AG04450 (cell line): Measurements from ENCODE around the gene NDUFV3. TPM values are rescaled to one million over a fixed set of nuclear protein-coding genes. Genes with fewer than 3 reads are reported as not detected.

Source experiments
- CTCF ChIA-PET: fragments of 300-600, 350-600 bp; formaldehyde crosslinking; extraction: SDS; loops from one replicate; lab custom pipeline; 2022; ENCODE audit warnings: antibody characterized with exemption, inconsistent platforms; lab: Charles Lee
- POLR2A ChIA-PET: fragments of 350-600 bp; formaldehyde crosslinking; extraction: SDS; loops from one replicate; lab custom pipeline; 2021; ENCODE audit warnings: antibody characterized with exemption, inconsistent platforms; lab: Yijun Ruan, JAX
- DNase-seq: peaks from one replicate; pipeline ENCODE4 v3.0.0-alpha.2; 2011; ENCODE audit warnings: low read depth, low spot score
- H3K27ac ChIP-seq: one replicate; pipeline ENCODE4 v1.5.1; 2012; ENCODE audit warnings: low read depth, low read length, control low read depth
- H3K27me3 ChIP-seq: one replicate; pipeline ENCODE4 v1.6.0; 2012; ENCODE audit warnings: low read length; ENCODE audit not compliant: control insufficient read depth, insufficient read depth
- H3K4me3 ChIP-seq: 2 replicates; pipeline ENCODE4 v1.5.1; 2011; ENCODE audit warnings: mild to moderate bottlenecking, low read depth, low read length, control low read depth
- H3K9me3 ChIP-seq: 2 replicates; pipeline ENCODE4 v1.5.1; 2012; ENCODE audit warnings: low read length; ENCODE audit not compliant: control insufficient read depth, insufficient read depth
- CTCF ChIP-seq: IDR thresholded peaks from 2 replicates; pipeline ENCODE4 v1.5.1; 2011; ENCODE audit warnings: low read depth, low read length, control low read depth, inconsistent platforms
- polyA plus RNA-seq: library from polyadenylated mRNA; depleted of rRNA; stranded (reverse); fragments of >200 nt; gene quantifications from 2 replicates; pipeline ENCODE4 v1.2.3, GENCODE V29; 2011

The NDUFV3 gene
- polyA plus RNA-seq, 1 experiment = 25.9 TPM

- H3K27ac ChIP-seq = no peak overlapping the region
- no peak for DNase-seq
- no peak overlapping the region for H3K4me3 ChIP-seq
- POLR2A ChIA-PET = no interaction called here
- CTCF ChIA-PET = interaction anchor here (0.9 kb wide), 1 partner anchor 23 kb away, joined by 3 read pairs; no protein-coding TSS in a partner anchor
- no peaks in the 10 kb centered on the region for H3K27me3 ChIP-seq
- H3K9me3 ChIP-seq = no peaks in the 10 kb centered on the region; the same call in 1 of the 2 replicates
- no peak for TF ChIP-seq CTCF
Measured at GRCh38 chr21:42849759-42850412, 43.2 kb upstream of the NDUFV3 start.

DNA sequence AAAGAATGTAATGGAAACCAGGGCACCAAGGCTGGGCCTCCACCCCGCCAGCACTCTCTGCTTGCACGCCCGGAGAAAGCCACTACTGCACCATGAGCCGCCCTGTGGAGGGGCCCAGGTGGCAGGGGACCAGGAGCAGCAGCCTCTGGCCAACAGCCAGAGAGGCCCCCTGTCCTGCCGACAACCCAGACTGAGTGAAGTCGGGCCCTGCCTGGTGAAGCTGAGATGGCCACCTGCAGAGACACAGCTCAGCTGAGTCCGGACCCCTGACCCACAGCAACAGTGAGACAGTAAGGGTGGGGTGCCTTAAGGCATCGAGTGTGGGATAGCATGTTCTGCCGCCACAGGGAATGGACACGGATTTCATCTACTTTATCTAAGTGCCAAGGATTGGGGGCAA, 42.6 kb upstream of the NDUFV3 start:
- CTCF ChIA-PET = interaction anchor here (0.9 kb wide), 1 partner anchor 22 kb away, joined by 3 read pairs; no protein-coding TSS in a partner anchor
- no peak for DNase-seq
- TF ChIP-seq CTCF = no peak
- no peak overlapping the region for H3K27ac ChIP-seq
- H3K9me3 ChIP-seq = no peaks in the 10 kb centered on the region; the same call in 1 of the 2 replicates
- H3K27me3 ChIP-seq = no peaks in the 10 kb centered on the region
- H3K4me3 ChIP-seq = no peak overlapping the region
- POLR2A ChIA-PET = no interaction called here

DNA sequence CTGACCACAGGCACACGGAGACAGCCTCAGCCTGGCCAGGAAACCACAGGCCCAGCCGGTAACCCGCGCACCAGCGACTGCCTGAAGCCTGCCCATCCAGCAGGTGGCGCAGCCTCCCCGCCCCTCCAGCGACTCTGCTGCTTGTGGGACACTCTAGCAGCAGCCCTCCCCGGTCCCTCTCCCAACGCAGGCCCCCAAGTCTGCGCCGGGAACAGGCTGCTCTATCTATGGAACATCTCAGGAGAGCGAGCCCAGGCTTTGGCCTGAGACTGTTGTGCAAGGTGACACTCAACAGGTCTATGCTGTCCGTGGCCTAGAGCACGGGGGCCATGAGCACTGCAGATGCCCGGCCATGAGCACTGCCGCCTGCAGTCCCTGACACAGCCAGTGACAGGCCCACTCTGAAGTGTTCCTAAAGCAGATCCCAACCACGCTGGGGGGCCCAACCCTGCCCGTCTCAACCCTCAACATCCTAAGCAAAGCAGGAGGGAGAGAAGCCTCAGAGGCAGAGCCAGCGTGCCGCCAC, 42.2 kb upstream of the NDUFV3 start:
- no peak overlapping the region for H3K27ac ChIP-seq
- no peaks in the 10 kb centered on the region; the same call in 1 of the 2 replicates for H3K9me3 ChIP-seq
- TF ChIP-seq CTCF = peak; percentile 35
- ChIA-PET POLR2A (no interaction called here), CTCF (no interaction called here)
- DNase-seq = no peak
- H3K27me3 ChIP-seq = no peaks in the 10 kb centered on the region
- no peak overlapping the region for H3K4me3 ChIP-seq

DNA sequence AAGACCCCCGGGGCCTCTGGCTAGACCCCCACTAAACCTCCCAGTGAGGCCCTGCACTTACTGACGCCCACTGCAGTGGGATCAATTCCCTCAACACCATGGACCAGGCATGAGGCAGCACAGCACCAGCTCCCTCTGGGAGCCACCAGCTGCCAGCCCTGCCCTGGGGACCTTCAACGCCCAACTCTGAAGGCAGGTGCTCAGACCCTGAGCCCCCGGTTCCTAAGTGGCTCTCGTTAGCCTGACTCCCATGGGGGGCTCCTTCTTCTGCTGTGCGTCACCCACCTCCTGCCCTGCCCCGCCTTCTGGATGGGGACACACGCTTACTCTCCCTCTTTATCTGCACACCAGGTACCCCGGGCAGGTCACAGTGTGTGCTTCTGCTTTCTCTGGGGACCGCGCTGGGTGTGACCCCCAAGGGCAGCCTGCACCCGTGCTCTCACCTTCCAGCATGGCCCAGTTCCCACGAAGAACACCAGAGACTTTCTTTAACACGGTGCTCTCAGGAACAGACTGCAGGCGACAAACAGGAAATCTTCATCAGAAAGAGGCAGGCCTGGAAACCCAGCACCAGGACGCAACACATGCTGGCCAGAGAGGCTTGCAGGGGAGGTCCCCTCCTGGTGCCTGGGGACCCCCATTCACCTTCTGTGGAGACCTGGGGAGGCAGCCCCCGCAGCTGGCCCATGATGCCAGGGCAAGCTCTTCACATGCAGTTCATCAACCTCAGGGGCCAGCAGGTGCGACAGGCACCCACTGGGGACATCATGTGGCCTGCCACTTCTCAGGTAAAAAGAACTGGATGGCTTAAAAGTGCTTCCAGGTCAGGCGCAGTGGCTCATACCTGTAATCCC, 41.1 kb upstream of the NDUFV3 start:
- Histone ChIP-seq H3K27me3 (no peaks in the 10 kb centered on the region), H3K4me3 (no peak overlapping the region), H3K27ac (no peak overlapping the region), H3K9me3 (no peaks in the 10 kb centered on the region; the same call in 1 of the 2 replicates)
- no peak for DNase-seq
- ChIA-PET CTCF (no interaction called here), POLR2A (no interaction called here)
- no peak for TF ChIP-seq CTCF
